Gastrocnemius medialis (tissue), 4 donors: Measurements from ENCODE around the gene RTP2.

Experiments used
- CTCF ChIP-seq, 5 experiments: fragments of 450-650 bp in 3 of 5; fragments of 200-600 bp in 2 of 5; sonication (generic) in 2 of 5; IDR thresholded peaks in 4 of 5; conservative IDR thresholded peaks in 1 of 5; 1 replicate in 4 of 5; 2 replicates in 1 of 5; pipeline ENCODE4 v1.5.1; 2016 to 2019; ENCODE audit warnings: antibody characterized with exemption in 5 of 5, mild to moderate bottlenecking in 3 of 5, moderate library complexity in 3 of 5
- POLR2A ChIP-seq, 2 donors: fragments of 450-650 bp; IDR thresholded peaks; one replicate each; pipeline ENCODE4 v1.6.1; 2017; ENCODE audit warnings: antibody characterized with exemption in 2 of 2, mild to moderate bottlenecking in 2 of 2, moderate library complexity in 2 of 2

GRCh38 chr3:187737368-187738070 is 35.2 kb upstream of the RTP2 start:
- peak in 3 of 5 experiments; percentile 13 to 34 (median 30) for TF ChIP-seq CTCF (IDR thresholded peaks at IDR 0.05 in 4 of 5, conservative IDR thresholded peaks at IDR 0.05 in 1 of 5)
- TF ChIP-seq POLR2A (IDR thresholded peaks at IDR 0.05): peak; percentile 33 to 40
